NOMO-1 treated with DMSO at 0.1 percent for 48 hours (cell line): Measurements from ENCODE around the gene CCR5AS.
A peak's percentile ranks its signal among the peaks of the same experiment; 100 is the strongest.
"Not testable (repeated sequence)": the region's sequence is repeated elsewhere in the genome, so short reads cannot be mapped to it uniquely, and the experiment has no call there.

Experiments used
- DNase-seq: peaks from one replicate; lab custom pipeline; 2025; ENCODE audit not compliant: unreplicated experiment; lab: John Stamatoyannopoulos, UW

CCR5AS gene

DNA sequence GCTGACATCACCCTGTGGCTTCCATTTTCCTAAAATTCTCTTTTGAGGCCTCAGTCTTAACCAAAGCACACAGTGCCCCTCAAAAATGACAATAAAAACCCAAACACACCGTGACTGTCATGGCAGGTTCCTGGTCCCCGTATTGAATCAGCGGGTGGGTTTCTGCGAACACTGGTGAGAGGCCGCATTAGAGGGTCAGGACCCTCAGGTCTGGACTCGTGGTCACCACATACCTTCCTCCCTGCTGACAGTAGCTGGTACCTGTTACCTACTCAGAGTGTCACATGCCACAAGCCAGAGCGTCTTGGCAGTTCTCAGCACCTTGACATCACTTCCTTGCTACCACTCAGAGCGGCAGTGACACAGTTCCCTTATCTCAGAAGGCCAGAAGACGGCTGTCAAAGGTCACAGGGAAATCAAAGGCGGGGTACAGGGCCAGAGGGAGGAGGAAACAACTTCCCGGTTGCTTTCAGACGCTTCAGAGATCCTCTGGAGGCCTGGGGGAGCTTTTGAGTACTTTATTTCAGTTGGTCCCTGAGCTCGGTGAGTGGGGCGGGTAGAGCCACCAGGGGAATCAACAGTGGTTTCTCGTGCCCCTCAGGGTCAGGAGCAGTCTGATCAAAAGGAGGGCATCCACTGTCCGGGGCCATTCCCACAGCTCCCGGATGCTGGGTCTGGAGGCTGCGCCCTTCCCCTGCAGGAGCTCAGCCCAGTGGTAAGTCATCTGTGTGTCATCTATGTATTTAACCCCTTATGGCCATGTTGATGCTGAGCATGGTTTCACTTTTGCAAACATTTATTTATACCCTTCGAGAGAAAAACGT is at the start of gene CCR5AS, which contains the start of gene CCRL2:
Gene CCR5AS (minus strand): TSS at position 279 of the 824 bp plus-strand sequence.
Gene CCRL2 (plus strand): TSS at position 472 of the 824 bp plus-strand sequence. CDS start 821 bp downstream, outside the sequence.
- DNase-seq = peak; percentile 61

DNA sequence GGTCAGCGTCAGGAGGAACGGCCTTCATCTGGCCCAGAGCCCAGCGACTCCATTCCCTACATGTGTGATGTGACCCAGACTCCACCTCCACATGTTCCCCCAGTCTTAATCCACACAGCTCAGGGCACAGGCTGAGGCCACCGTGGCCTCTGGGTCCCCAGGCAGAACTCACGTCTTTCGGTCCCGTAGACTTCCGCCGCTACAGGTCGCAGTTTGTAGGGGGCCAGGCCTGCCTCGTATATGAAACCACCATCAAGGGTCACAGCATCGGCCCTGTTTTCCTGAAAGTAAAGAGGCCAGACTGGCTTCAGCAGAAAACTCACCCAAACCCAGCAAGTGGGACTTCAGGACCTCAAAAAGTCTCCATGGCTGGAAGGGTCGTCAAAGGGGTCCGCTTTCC is 49.3 kb upstream of the CCR5AS start:
- no peak for DNase-seq

DNA sequence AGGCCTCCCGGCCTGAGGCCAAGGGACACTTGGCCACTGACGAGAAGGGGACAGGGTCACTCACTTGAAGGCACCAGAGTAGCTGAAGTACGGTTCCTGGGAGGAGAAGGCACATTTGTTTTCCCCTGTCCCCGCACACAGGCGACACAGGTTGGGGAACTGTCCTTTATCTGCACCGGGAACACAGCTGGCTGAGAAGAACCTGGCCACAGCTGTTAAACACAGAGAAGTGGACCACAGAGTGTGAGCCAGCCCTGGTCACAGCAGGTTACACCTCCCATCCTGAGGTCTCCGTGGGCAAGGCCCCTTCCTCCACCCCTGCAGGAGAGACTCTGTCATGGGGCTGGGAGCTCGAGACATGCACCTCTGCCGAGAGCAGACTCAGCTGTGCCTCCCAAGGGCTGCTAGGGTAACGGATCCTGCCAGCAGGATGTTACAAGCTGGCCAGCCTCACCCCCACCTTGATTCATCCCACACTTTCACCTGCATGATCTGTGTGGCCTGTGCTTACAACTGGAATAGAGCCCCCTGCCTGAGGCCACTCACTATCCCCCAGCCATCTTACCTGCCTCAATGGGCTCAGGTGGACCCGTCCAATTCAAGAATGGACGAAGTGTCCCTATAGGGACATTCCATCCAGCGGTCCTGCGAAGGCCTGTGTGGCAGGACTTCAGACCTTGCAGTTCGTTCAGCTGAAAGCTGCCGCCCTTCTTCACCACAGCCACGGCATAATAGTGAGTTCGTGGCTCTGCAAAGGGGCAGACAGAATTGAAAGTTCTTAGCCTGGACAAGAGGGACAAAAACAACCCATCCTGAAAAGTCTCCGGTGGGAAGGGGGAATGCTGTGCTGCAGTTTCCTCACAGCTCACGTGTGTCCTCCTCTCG is 48.6 kb upstream of the CCR5AS start:
- DNase-seq = no peak

DNA sequence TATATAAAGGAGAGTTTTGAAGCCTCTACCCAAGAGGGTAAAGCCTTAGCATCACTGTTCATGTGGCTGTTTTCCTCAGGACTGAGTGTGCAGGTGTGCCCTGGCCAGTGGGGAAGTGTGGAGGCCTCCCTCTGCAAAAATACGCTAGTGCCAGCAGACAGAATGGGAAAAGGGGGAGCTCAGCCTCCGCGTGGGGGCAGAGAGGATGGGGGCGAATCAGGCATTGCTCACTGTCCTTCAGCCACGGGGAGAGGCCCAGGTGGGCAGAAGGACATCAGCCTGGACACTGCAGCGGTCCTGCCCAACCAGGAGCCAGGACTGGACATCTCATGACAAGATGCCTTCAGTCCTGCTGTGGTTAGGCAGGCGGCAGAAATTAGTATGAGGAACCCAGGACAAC is 47.7 kb upstream of the CCR5AS start:
- no peak for DNase-seq

DNA sequence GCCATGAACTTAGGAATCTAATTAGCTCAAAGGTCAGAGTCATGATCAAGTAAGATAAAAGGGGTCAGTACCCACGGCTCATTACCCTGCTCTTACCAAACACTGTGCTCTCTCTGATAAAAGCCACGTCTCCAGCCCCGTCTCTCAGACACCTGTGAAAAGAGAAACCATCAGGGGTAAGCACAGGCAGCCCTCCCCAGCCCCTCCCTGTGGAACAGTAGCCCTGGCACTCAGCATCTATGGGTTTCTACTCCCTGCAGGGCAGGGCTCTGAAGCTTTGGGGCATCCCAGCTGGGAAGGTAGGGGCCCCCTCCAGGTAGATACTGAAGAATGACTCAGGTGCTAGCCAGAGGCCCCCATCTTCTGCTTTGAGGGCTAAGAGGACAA is 47.3 kb upstream of the CCR5AS start:
- DNase-seq = no peak

DNA sequence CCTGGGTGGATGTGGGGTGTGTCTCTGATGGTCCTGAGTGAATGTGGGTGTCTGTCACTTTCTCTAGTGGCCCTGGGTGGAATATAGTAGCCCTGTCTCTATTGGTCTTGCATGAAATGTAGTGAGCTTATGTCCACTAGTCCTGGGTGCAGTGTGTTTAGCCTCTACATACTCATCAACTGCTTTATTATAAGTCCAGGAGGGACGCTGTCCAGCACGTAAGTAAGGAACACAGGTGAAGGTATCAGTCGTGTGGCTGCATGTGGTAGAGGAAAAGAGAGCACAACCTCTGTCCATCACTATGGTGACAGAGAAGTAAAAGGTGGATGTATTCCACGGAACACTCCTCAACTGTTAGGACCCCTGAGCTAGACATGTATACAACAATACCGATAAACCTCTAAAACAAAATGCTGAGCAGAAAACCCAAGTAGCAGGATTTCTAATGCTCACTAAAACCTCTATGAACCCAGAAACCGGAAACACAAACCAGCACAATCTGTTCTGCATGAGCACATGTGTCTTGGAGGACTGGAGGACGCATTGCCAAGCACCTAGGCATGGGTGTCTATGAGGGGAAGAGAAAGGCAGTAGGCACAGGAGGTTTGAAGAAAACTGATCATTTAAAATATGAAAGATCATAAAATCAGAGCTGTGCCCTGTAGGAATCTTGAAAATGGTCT is 46.8 kb upstream of the CCR5AS start:
- no peak for DNase-seq

DNA sequence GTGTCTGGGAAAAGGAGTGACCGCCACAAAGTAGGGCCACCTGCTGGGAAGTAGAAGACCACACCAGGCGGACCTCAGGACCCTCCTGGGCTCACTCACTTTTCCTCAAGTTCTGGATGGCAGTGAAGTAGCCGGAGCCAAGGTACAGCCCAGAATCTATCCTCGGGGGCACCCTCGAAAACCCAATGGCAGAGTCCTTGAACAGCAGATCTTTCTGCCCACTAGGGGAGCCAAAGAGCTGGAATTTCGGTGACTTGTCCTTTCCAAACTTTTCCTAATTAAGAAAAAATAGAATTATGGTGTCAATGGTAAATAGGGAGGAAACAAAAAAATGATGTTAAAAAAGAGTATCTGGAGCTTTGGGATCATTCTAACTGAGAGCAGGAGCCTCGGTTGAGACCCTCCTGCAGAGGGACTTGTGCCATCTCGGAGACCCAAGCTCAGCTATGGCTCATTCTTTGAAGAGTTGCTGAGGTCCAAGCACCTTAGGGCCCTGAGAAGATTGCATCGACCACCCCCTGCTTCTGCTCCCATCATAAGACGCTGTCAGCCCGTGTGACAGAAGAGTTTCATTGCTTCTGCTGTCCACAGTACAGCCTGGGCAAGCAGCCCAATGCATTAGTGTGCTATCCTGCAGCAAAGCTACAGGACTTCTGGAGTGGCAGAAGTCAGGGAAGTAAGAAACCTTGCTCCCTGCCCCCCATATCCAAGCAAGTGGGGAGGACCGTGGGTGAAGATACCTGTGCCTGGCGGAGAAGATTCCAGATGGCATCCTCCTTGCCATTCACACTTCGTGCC is 43.1 kb upstream of the CCR5AS start:
- DNase-seq = no peak

DNA sequence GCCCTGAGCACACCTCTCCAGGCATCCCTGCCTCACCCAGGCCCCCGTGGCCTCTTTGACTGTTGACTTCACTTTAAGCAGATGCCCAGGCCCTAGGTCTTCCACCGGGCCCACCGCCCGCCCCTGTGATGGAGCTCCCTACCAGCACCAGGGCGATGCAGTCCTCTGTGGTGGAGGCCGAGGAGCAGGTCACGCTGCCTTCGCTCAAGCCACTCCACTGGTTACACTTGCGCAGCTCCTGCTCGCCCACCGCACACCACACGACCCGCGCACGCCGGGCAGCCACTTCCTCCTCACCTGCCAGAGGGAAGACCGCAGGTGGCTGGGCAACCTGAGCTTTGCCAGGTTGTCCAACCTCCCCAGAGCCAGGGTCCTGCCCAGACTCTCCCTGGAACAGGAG is 41.9 kb upstream of the CCR5AS start:
- no peak for DNase-seq

DNA sequence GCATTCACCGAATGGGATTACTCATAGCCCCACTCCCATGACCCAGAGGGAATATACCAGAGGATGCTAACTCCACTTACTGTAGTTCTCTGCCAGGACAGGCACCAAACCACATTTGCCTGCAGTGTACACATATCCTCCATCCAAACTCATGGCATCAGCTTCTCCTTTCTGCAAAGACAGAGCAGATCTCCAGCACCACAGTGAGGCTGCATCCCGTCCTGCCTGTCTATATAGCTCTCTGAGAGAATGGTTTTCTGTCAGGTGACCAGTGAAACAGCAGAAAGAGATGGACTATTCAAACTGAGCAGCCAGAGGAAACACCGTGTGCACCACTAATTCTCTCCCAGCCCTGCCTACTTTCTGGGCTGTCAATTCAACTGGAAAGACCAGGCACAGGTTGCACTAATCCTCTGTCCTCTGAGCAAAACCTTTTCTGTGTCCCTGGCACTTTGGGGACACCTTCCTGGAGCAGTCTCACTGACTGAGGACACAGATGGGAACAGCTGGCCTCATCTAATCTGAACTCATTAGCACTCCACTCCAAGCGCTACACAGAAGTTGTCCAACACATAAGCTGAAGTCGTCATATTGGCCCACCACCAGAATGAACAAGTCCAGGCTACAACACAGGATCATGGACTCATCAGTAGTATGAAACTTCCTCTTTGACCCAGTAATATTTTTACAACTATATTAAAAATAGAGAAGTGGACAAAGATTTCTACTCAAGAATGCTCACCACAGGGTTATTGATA is 40.5 kb upstream of the CCR5AS start:
- DNase-seq = peak; percentile 75

DNA sequence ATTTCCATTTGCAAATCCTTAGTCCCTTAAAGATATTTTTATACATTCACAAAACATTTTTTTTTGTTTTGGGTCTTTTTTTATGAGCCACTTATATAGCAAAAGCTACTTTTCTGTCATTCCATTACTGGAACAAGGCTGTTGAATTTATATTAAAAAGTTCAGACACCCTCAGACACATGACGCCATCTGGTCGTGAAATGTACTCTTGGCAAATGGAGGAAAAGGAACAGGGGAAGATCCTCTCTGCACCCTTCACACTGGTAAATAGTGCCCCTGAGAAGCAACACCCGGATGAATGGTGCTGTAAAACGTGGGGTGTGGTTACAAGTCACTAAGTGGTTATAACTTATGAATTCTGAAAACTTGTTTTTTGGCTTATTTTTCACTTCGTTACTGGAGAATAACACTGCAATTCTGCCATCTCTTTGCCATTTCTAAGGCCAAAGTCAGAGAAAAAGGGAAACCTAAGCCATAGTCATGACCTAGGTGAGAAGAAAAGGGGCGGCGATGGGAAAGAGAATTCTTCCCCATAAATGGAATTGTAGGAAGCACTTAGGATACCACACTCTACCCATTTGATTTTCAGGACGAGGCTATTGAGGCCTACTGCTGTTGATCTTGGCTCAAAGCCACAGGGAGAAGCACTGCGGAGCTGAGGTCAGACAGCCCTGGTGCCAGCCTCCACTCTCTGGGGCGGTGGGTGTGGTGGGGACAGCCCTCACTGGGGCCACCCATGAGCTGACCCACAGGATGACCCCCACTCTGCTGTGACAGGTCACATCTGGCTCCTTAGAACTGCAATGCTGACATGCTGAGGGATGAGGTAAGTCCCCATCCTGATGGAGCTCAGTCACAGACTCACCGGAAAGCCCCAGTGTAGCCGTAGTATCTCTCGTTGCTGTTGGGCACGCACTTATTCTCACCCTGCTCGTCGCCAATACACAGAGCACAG is 36.0 kb upstream of the CCR5AS start:
- DNase-seq = peak; percentile 16

DNA sequence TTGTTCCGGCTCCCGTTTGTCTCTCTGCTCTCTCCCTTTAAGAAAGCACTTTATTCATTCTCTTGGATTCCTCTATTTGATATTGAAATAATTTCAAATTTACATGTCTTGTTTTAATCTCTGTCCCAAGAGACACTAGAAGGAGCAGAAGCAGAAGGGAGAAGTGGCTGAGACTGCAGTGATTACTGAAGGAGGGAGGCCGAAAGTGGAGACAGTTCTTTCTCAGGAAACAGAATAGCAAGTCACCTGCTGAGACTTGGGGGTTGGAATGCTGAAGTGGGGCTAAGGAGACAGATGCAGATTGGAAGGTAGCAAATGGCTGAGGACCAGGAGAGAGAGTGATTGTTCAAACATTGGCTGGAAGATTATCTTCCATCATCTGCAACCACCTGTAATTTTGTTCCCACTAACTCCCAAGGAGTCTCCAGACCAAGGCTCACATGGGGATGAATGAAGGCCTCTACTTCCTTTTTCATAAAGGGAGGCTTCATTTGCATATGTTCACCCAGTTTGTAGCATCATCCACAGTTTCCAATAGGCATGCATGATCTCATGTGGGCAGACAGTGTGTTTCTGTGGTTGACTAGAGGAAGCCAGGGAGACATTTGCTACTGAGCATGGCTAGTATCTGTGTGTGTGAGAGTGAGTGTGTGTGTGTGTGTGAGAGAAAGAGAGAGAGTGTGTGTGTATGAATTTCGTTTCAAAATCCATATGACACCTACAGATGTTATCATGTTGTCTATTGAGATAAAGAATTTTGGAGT is 33.8 kb upstream of the CCR5AS start:
- DNase-seq = peak; percentile 11

DNA sequence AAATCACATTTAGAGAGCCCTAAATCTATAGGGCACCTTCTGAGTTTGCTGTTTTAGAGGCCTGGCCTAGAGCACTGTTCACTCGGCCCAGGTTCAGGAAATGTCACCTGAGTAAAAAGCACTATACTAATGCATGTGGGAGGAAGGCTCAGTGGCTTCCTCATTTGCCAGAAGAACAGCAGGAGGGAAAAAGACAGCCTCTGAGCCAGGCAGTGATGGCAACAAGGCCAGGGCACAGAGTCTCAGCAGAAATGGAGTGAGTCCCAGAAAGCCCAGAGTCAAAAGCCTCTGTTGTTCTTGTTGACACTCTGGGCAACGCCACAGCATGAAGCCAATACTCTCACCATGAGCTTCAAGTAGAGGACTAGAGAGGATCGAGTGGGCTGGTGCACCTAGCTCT is 32.0 kb upstream of the CCR5AS start:
- DNase-seq = no peak

DNA sequence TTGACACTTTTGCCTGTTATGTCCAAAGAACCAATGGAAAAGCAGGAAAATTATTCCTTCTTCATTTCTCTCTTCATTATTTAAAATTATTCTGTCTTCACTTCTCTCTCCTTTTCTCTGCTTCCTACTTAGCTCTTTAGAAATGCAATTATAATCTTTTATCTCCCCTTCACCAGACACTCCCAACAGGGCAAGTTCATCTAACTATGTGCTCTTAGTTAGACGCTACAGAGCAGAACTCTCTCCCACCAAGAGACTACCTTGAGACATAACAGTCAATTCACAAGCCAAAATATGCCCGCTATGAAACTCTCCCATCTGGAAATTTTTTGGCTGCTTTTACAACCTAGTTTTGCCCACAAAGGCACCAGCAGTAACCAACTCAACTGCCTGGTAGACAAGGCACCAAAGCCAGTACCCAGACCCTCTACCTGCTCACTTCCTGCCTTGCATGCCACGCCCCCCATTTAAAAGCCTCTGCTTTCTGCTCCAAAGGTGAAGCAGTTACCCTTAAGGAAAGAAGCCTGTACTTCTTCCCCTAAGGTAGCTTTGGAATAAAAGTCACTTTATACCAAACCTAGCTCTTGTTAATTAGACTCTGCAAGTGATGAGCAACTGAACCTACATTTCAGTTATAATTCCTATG is 28.3 kb upstream of the CCR5AS start:
- DNase-seq = no peak

DNA sequence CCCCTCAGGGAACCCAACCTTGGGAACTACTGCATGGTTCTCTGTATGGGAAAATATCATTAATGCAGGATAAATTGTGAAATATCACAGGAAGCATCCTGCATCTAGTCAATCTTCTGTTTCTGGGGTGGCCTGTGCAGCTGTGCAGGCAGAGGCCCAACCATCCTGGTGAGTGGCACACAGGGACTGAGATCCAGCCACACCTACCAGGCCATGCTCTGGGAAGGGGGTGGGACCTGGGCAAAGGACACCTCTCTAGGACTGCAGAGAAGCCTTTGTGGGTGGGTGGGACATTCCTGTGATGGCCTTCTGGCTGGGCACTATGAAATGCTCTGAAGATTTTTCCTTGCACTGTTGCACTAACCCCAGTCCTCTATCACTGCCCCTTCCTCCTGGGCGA is 27.0 kb upstream of the CCR5AS start:
- no peak for DNase-seq

DNA sequence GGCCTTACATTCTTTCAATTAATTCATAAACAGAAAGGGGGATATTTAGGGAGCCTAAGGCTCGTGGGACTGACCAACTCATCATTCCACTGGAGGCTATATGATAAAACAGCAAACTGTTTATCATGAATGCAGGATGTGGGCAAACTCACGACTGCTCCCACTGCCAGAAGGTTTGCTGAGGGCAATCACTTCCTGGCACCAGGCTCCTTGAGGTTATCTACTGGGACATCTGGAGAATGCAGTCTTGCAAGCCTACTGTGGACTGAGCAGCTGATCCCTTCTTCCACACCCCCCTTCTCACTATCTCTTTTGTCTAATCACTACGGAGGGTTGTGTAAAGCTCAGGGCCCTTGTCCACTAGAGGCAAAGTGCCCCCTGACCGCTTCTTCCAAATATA is 26.3 kb upstream of the CCR5AS start:
- not testable (repeated sequence) for DNase-seq

DNA sequence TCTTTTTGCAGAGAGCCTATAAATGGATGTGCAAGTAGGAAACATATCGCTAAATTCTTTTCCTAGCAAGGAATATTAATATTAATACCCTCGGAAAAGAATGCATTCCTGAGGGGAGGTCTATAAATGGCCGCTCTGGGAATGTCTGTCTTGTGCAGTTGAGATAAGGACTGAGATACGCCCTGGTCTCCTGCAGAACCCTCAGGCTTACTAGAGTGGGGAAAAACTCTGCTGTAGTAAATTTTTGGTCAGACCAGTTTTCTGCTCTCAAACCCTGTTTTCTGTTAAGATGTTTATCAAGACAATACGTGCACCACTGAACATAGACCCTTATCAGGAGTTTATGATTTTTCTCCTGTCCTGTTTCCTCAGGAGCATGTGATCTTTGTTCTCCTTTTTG is 25.0 kb upstream of the CCR5AS start:
- not testable (repeated sequence) for DNase-seq

DNA sequence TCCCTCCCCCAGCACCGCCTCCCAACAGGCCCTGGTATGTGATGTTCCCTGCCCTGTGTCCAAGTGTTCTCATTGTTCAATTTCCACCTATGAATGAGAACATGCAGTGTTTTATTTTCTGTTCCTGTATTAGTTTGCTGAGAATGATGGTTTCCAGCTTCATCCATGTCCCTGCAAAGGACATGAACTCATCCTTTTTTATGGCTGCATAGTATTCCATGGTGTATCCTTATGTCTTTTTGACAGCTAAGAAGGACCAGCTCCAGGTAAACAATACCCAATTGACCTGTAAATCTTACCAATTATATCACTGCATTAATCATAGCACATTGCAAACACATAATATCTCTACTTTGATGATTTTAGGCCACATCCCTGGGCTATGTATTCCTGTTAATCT is 24.0 kb upstream of the CCR5AS start:
- DNase-seq = not testable (repeated sequence)

DNA sequence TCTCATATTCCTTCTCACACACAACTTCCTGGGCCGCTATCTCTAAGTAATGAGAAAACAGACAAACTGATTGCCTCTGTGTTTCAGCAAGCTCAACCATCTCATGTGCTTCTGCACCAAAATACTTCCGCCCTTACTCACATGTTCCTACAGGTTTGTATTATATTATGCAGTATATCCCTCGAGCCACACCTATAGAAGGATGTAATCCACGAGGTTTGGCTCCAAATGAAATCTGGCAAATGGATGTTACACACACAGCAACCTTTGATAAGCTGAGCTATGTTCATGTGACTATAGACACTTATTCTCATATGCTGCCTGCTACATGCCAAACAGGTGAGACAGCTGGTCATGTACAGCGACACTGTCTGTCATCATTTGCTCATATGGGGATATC is 22.8 kb upstream of the CCR5AS start:
- no peak for DNase-seq
